ENCODE measurements around the gene MGST2. TPM values are rescaled to one million over a fixed set of nuclear protein-coding genes. Genes with fewer than 3 reads are reported as not detected.
A peak's percentile ranks its signal among the peaks of the same experiment; 100 is the strongest.

Gene MGST2
- total RNA-seq (2013), result 61.5 TPM
- polyA plus RNA-seq, result 100 to 1,000 TPM in 2 of 3 donors, 10 to 100 TPM in 1; 41.7 to 221 (median 153) TPM
- 10.9 and 21.2 TPM in 2 replicates for polyA minus RNA-seq
- 1.8 to 18.8 (median 13.9) reads per million in 11 experiments for total RNA-seq

GRCh38 chr4:139665690-139666529, at the start of gene MGST2:
Gene MGST2 (plus strand): TSS chr4:139665819. CDS start chr4:139666020, 201 bp downstream.
- TF ChIP-seq, protein P1, sequence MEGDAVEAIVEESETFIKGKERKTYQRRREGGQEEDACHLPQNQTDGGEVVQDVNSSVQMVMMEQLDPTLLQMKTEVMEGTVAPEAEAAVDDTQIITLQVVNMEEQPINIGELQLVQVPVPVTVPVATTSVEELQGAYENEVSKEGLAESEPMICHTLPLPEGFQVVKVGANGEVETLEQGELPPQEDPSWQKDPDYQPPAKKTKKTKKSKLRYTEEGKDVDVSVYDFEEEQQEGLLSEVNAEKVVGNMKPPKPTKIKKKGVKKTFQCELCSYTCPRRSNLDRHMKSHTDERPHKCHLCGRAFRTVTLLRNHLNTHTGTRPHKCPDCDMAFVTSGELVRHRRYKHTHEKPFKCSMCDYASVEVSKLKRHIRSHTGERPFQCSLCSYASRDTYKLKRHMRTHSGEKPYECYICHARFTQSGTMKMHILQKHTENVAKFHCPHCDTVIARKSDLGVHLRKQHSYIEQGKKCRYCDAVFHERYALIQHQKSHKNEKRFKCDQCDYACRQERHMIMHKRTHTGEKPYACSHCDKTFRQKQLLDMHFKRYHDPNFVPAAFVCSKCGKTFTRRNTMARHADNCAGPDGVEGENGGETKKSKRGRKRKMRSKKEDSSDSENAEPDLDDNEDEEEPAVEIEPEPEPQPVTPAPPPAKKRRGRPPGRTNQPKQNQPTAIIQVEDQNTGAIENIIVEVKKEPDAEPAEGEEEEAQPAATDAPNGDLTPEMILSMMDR (IDR thresholded peaks at IDR 0.05), result no peak
- H2AFZ ChIP-seq (ENCODE audit: insufficient read depth, low read depth, low read length, poor library complexity, severe bottlenecking), result peak within 1 kb of the TSS; percentile 89
- intact Hi-C loops (cut with micrococcal nuclease), result loop anchor here in 1 of 2 donors (10.0 kb wide), 1 partner anchor 111 kb away; the partner anchor contains the start of gene SETD7
- 0% methylated on average over 29 of the region's 32 CpGs for WGBS (ENCODE audit: insufficient coverage)
- H3K9me3 ChIP-seq (replicated peaks in 1 of 2; ENCODE audit: control insufficient read depth in 1 of 2, insufficient read depth in 1 of 2, low read length in 2 of 2), result no peaks in the 10 kb centered on the region
- H4K20me1 ChIP-seq (ENCODE audit: insufficient read depth, low read length), result no peaks in the 10 kb centered on the region
- DNase-seq, result peak in 2 of 3 donors; percentile 21 to 44
- H3K79me2 ChIP-seq (ENCODE audit: insufficient read depth, low read length), result peaks cover 68% of the 10 kb centered on the region
- peak within 1 kb of the TSS; percentile 78 for H3K9ac ChIP-seq (ENCODE audit: insufficient read depth, low read length, poor library complexity, severe bottlenecking)
- H3K27ac ChIP-seq (ENCODE audit: low read depth in 1 of 2, low read length in 2 of 2), result peak within 1 kb of the TSS; percentile 85 to 93
- H3K4me1 ChIP-seq (ENCODE audit: control insufficient read depth in 1 of 2, insufficient read depth in 2 of 2, low read length in 2 of 2), result peaks cover 34 to 44% of the 10 kb centered on the region in 2 donors
- no peaks in the 10 kb centered on the region for H3K9me3 Mint-ChIP-seq
- H3K4me2 ChIP-seq (replicated peaks; ENCODE audit: extremely low read depth, low read length, poor library complexity, severe bottlenecking), result peak within 1 kb of the TSS; percentile 91
- no peaks in the 10 kb centered on the region for H3K36me3 ChIP-seq (replicated peaks in 1 of 2; ENCODE audit: control insufficient read depth in 1 of 2, insufficient read depth in 2 of 2, low read length in 2 of 2)
- H3K27ac Mint-ChIP-seq, result peak within 1 kb of the TSS; percentile 93 to 99 (median 95)
- peaks cover 0 to 1% (median 0%) of the 10 kb centered on the region in 3 donors for H3K27me3 Mint-ChIP-seq (ENCODE audit: low read depth in 3 of 3)
- peaks cover 52% of the 10 kb centered on the region for H3K4me1 Mint-ChIP-seq
- H3K36me3 Mint-ChIP-seq, result peaks cover 2 to 11% of the 10 kb centered on the region in 2 donors
- peak within 1 kb of the TSS; percentile 68 to 87 (median 85) for H3K4me3 ChIP-seq (replicated peaks in 1 of 3; ENCODE audit: low read depth in 2 of 3, low read length in 3 of 3)
- no peaks in the 10 kb centered on the region for H3K27me3 ChIP-seq (ENCODE audit: control insufficient read depth in 2 of 2, insufficient read depth in 2 of 2, low read length in 2 of 2)
- H3K4me3 Mint-ChIP-seq, result peak within 1 kb of the TSS; percentile 96 to 100

DNA sequence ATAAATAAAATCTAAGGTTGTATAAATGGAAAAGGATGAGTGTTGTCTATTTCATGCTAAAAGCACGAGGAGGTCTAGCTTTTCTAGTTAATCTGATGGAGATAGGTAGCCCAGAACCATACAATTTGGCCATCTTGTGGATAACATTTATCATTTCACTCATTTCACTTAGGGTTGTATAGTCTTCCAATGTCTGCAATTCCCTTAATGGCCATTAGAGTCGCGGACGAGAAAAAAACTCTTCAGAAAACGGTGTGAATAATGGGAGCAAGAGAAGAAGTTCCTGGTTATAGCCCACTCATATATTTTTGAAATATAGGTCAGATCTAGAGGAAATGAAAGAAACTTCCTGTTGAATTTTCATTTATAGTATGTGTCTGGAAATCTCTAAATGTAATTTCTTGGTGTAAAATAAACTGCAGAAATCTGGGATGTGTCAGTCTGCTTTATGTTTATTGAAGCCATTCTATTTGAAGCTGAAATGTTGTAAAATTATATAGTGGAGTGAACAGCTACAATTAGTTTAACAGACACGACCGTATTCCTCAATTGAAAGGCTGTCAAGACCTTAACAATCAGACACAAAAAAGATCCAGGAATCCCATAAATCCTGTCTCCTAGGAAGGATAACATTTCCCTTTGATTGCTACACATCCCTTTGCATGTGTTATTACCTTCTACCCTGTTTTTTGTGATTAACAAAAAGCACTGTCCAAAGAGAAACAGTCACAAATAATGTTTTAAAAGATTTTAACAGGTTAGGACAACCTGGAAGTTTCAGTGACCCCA, 47.7 kb upstream of the MGST2 start:
- TF ChIP-seq, protein P1 (IDR thresholded peaks at IDR 0.05), result peak; percentile 37
- Mint-ChIP-seq H3K4me3 (no peak overlapping the region), H3K27ac (no peak overlapping the region), H3K4me1 (no peaks in the 10 kb centered on the region), H3K27me3 (ENCODE audit: low read depth in 3 of 3) (peaks cover 1 to 2% (median 2%) of the 10 kb centered on the region in 3 donors), H3K36me3 (no peaks in the 10 kb centered on the region), H3K9me3 (no peaks in the 10 kb centered on the region)
- no peaks in the 10 kb centered on the region for H3K9me3 ChIP-seq (replicated peaks in 1 of 2; ENCODE audit: control insufficient read depth in 1 of 2, insufficient read depth in 1 of 2, low read length in 2 of 2)
- DNase-seq, result no peak
- H3K36me3 ChIP-seq (replicated peaks in 1 of 2; ENCODE audit: control insufficient read depth in 1 of 2, insufficient read depth in 2 of 2, low read length in 2 of 2), result no peaks in the 10 kb centered on the region
- intact Hi-C loops (cut with micrococcal nuclease), result no loop called here
- H2AFZ ChIP-seq (ENCODE audit: insufficient read depth, low read depth, low read length, poor library complexity, severe bottlenecking), result no peak overlapping the region
- no peaks in the 10 kb centered on the region for H3K4me1 ChIP-seq (ENCODE audit: control insufficient read depth in 1 of 2, insufficient read depth in 2 of 2, low read length in 2 of 2)
- H3K4me3 ChIP-seq (replicated peaks in 1 of 3; ENCODE audit: low read depth in 2 of 3, low read length in 3 of 3), result no peak overlapping the region
- H3K4me2 ChIP-seq (replicated peaks; ENCODE audit: extremely low read depth, low read length, poor library complexity, severe bottlenecking), result no peak overlapping the region
- no peaks in the 10 kb centered on the region for H3K79me2 ChIP-seq (ENCODE audit: insufficient read depth, low read length)
- WGBS (ENCODE audit: insufficient coverage), result no CpG with 5 or more reads among the region's 7 CpGs
- H4K20me1 ChIP-seq (ENCODE audit: insufficient read depth, low read length), result no peaks in the 10 kb centered on the region
- no peaks in the 10 kb centered on the region for H3K27me3 ChIP-seq (ENCODE audit: control insufficient read depth in 2 of 2, insufficient read depth in 2 of 2, low read length in 2 of 2)
- no peak overlapping the region for H3K27ac ChIP-seq (ENCODE audit: low read depth in 1 of 2, low read length in 2 of 2)
- no peak overlapping the region for H3K9ac ChIP-seq (ENCODE audit: insufficient read depth, low read length, poor library complexity, severe bottlenecking)

Data from CD14-positive monocyte (primary cell).